IMR-90 (cell line): ENCODE measurements around the gene EPC2.

Source experiments
- CEBPB ChIP-seq: IDR thresholded peaks from 2 replicates; pipeline ENCODE4 v1.6.1; 2012; ENCODE audit warnings: low read depth, low read length, improper control_type of control experiment
- NFE2L2 ChIP-seq: fragments of 150-350 bp; IDR thresholded peaks from 2 replicates; pipeline ENCODE4 v1.6.1; 2016; ENCODE audit warnings: low read depth, mild to moderate bottlenecking, low read length
- POLR2A ChIP-seq: IDR thresholded peaks from 2 replicates; pipeline ENCODE4 v1.6.1; 2012; ENCODE audit warnings: mild to moderate bottlenecking, low read depth, low read length
- RAD21 ChIP-seq: IDR thresholded peaks from 2 replicates; pipeline ENCODE4 v1.6.1; 2012; ENCODE audit warnings: low read length, improper control_type of control experiment
- RCOR1 ChIP-seq: IDR thresholded peaks from 2 replicates; pipeline ENCODE4 v1.6.1; 2012; ENCODE audit warnings: mild to moderate bottlenecking, low read length, improper control_type of control experiment; ENCODE audit not compliant: insufficient replicate concordance
- TF ChIP-seq, protein P1 (sequence below): conservative IDR thresholded peaks from 2 replicates; pipeline ENCODE4 v1.5.1; 2012; ENCODE audit warnings: mild to moderate bottlenecking, low read depth, low read length, improper control_type of control experiment

DNA sequence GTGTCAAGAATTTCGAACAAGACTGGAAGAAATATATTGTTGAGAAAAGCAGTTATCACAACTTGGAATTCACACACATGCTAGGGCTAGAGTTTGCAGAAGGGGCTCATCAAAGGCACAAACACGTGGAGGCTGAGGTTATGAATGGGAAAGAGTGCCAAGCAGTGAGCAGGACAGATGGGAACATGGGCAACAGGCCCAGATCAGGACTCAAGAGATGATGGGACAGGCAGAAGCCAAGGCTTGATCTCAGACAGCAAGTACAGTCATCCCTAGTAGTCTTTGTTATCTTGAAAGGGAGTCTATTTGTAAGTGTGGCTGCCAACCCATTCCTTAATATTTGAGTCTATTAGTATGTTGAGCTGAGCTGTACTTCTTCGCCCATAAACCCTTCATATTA lies 22.2 kb upstream of the EPC2 start:
- TF ChIP-seq POLR2A (no peak), RCOR1 (no peak), NFE2L2 (no peak), CEBPB (no peak), RAD21 (no peak)
- TF ChIP-seq, protein P1, sequence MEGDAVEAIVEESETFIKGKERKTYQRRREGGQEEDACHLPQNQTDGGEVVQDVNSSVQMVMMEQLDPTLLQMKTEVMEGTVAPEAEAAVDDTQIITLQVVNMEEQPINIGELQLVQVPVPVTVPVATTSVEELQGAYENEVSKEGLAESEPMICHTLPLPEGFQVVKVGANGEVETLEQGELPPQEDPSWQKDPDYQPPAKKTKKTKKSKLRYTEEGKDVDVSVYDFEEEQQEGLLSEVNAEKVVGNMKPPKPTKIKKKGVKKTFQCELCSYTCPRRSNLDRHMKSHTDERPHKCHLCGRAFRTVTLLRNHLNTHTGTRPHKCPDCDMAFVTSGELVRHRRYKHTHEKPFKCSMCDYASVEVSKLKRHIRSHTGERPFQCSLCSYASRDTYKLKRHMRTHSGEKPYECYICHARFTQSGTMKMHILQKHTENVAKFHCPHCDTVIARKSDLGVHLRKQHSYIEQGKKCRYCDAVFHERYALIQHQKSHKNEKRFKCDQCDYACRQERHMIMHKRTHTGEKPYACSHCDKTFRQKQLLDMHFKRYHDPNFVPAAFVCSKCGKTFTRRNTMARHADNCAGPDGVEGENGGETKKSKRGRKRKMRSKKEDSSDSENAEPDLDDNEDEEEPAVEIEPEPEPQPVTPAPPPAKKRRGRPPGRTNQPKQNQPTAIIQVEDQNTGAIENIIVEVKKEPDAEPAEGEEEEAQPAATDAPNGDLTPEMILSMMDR: no peak
